K562 treated with DMSO at 1 percent for 48 hours (cell line): Measurements from ENCODE around the gene PCDHGA3. TPM values are rescaled to one million over a fixed set of nuclear protein-coding genes. Genes with fewer than 3 reads are reported as not detected.

Experiments
- total RNA-seq: library from RNA; unstranded; fragments of 300-600 nt; gene quantifications from 2 replicates; pipeline ENCODE4 v1.2.3, GENCODE V29; 2022; ENCODE audit warnings: low replicate concordance; ENCODE audit errors: extremely low read depth

The PCDHGA3 gene
- total RNA-seq, 1 experiment from 2014 or later = not detected

Other genes with a start within 250 kb of the PCDHGA3 start
- gene PCDHB2, start 249.2 kb upstream of the PCDHGA3 start, total RNA-seq = not detected in 2 replicates
- gene PCDHB3, start 243.4 kb upstream of the PCDHGA3 start, total RNA-seq = not detected in 2 replicates
- not detected in 2 replicates for gene PCDHB4, start 222.0 kb upstream of the PCDHGA3 start, total RNA-seq
- gene PCDHB5, start 208.6 kb upstream of the PCDHGA3 start, total RNA-seq = not detected in 2 replicates
- not detected in 2 replicates for gene PCDHB6, start 193.8 kb upstream of the PCDHGA3 start, total RNA-seq
- not detected in 2 replicates for gene PCDHB7, start 171.2 kb upstream of the PCDHGA3 start, total RNA-seq
- gene PCDHB8, start 166.0 kb upstream of the PCDHGA3 start, total RNA-seq = not detected in 2 replicates
- gene PCDHB16, start 161.4 kb upstream of the PCDHGA3 start, total RNA-seq = not detected in 2 replicates
- gene PCDHB9, start 156.7 kb upstream of the PCDHGA3 start, total RNA-seq = not detected in 2 replicates
- not detected in 2 replicates for gene PCDHB10, start 151.5 kb upstream of the PCDHGA3 start, total RNA-seq
- not detected in 2 replicates for gene PCDHB11, start 144.2 kb upstream of the PCDHGA3 start, total RNA-seq
- gene PCDHB12, start 135.1 kb upstream of the PCDHGA3 start, total RNA-seq = not detected in 2 replicates
- gene PCDHB13, start 129.9 kb upstream of the PCDHGA3 start, total RNA-seq = not detected in 2 replicates
- gene PCDHB14, start 120.5 kb upstream of the PCDHGA3 start, total RNA-seq = not detected in 2 replicates
- not detected in 2 replicates for gene PCDHB15, start 98.4 kb upstream of the PCDHGA3 start, total RNA-seq
- gene SLC25A2, start 39.8 kb upstream of the PCDHGA3 start, total RNA-seq = not detected in 2 replicates
- not detected in 2 replicates for gene TAF7, start 23.0 kb upstream of the PCDHGA3 start, total RNA-seq
- gene PCDHGA1, start 13.3 kb upstream of the PCDHGA3 start, total RNA-seq = not detected in 2 replicates
- gene PCDHGA2, start 5.1 kb upstream of the PCDHGA3 start, total RNA-seq = not detected in 2 replicates
- gene PCDHGB1, start 6.3 kb downstream of the PCDHGA3 start, total RNA-seq = not detected in 2 replicates
- not detected in 2 replicates for gene PCDHGA4, start 11.2 kb downstream of the PCDHGA3 start, total RNA-seq
- not detected in 2 replicates for gene PCDHGB2, start 16.2 kb downstream of the PCDHGA3 start, total RNA-seq
- gene PCDHGA5, start 20.3 kb downstream of the PCDHGA3 start, total RNA-seq = not detected in 2 replicates
- gene PCDHGB3, start 26.4 kb downstream of the PCDHGA3 start, total RNA-seq = not detected in 2 replicates
- gene PCDHGA6, start 30.1 kb downstream of the PCDHGA3 start, total RNA-seq = not detected in 2 replicates
- not detected in 2 replicates for gene PCDHGA7, start 38.9 kb downstream of the PCDHGA3 start, total RNA-seq
- gene PCDHGB4, start 43.9 kb downstream of the PCDHGA3 start, total RNA-seq = not detected in 2 replicates
- not detected in 2 replicates for gene PCDHGA8, start 48.8 kb downstream of the PCDHGA3 start, total RNA-seq
- not detected in 2 replicates for gene PCDHGB5, start 54.1 kb downstream of the PCDHGA3 start, total RNA-seq
- gene PCDHGA9, start 58.9 kb downstream of the PCDHGA3 start, total RNA-seq = not detected in 2 replicates
- not detected in 2 replicates for gene PCDHGB6, start 64.2 kb downstream of the PCDHGA3 start, total RNA-seq
- not detected in 2 replicates for gene PCDHGA10, start 69.2 kb downstream of the PCDHGA3 start, total RNA-seq
- gene PCDHGB7, start 73.8 kb downstream of the PCDHGA3 start, total RNA-seq = not detected in 2 replicates
- gene PCDHGA11, start 77.2 kb downstream of the PCDHGA3 start, total RNA-seq = not detected in 2 replicates
- gene PCDHGA12, start 86.7 kb downstream of the PCDHGA3 start, total RNA-seq = not detected in 2 replicates
- gene PCDHGC3, start 132.1 kb downstream of the PCDHGA3 start, total RNA-seq = not detected in 2 replicates
- not detected in 2 replicates for gene PCDHGC4, start 141.2 kb downstream of the PCDHGA3 start, total RNA-seq
- not detected in 2 replicates for gene PCDHGC5, start 145.3 kb downstream of the PCDHGA3 start, total RNA-seq